OCI-LY1 (cell line): ENCODE measurements around the gene ITGB4.

Experiments used
- CTCF ChIP-seq: fragments of 200-600 bp; sonication (generic), shearing (Covaris generic); IDR thresholded peaks from 2 replicates; pipeline ENCODE4 v1.5.1; 2017; ENCODE audit warnings: mild to moderate bottlenecking, antibody characterized with exemption, low read length, moderate library complexity, mixed read lengths
- EZH2 ChIP-seq: fragments of 200-600 bp; sonication (generic), shearing (Covaris generic); IDR thresholded peaks from 2 replicates; pipeline ENCODE4 v1.8.0; 2017; ENCODE audit warnings: borderline replicate concordance, mixed run types, mild to moderate bottlenecking, antibody characterized with exemption, low read length, moderate library complexity, mixed read lengths

- TF ChIP-seq CTCF (no peak), EZH2 (no peak)
Observed at GRCh38 chr17:75736173-75736835, 15.0 kb downstream of the ITGB4 start.
